Fibroblast of pulmonary artery (primary cell): ENCODE measurements around the gene KRTAP4-16.
"Not testable (repeated sequence)": the region's sequence is repeated elsewhere in the genome, so short reads cannot be mapped to it uniquely, and the experiment has no call there.

Experiments
- DNase-seq: peaks from one replicate; pipeline ENCODE4 v3.0.0-alpha.2; 2010; ENCODE audit warnings: low read depth
- H3K4me3 ChIP-seq: replicated peaks from 2 replicates; pipeline ENCODE4 v1.5.1; 2011; ENCODE audit warnings: low read depth, mild to moderate bottlenecking, control low read depth, low read length, moderate library complexity
- CTCF ChIP-seq: IDR thresholded peaks from 2 replicates; pipeline ENCODE4 v1.5.1; 2011; ENCODE audit warnings: mild to moderate bottlenecking, control low read depth, low read length, inconsistent platforms; ENCODE audit errors: missing control alignments

KRTAP4-16 gene

GRCh38 chr17:41101586-41102259 lies at the start of gene KRTAP4-16:
TSS of gene KRTAP4-16 (minus strand) at chr17:41102209. CDS start at chr17:41102209, 0 bp downstream.
- DNase-seq, result no peak
- H3K4me3 ChIP-seq, result no peak within 1 kb of the TSS

DNA sequence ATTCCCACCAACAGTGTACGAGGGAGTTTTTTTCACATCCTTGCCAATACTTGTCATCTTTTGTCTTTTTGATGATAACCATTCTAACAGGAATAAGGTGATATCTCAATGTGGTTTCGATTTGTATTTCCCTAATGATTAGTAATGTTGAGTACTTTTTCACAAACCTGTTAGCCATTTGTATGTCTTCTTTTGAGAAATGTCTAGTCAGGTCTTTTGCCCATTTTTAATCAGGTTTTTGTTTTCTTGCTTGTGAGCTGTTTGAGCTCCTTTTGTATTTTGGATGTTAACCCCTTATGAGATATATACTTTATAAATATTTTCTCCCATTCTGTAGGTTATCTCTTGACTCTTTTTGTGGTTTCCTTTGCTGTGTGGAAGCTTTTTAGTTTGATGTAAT lies 49.5 kb upstream of the KRTAP4-16 start:
- no peak for TF ChIP-seq CTCF
- no peak overlapping the region for H3K4me3 ChIP-seq
- DNase-seq, result no peak

More at GRCh38 chr17:41101586-41102259, at the start of gene KRTAP4-16:
- no peak for TF ChIP-seq CTCF

- H3K4me3 ChIP-seq, result no peak overlapping the region
- DNase-seq, result no peak
- TF ChIP-seq CTCF, result no peak
Measured at GRCh38 chr17:41150026-41150425, 48.0 kb upstream of the KRTAP4-16 start.

- no peak for DNase-seq
- H3K4me3 ChIP-seq, result no peak within 1 kb of the TSS
- no peak for TF ChIP-seq CTCF
Measured at GRCh38 chr17:41149652-41149985, 47.6 kb upstream of the KRTAP4-16 start, which contains the start of gene KRTAP4-5. TSS of gene KRTAP4-5 (minus strand) at chr17:41149825. CDS start at chr17:41149767, 58 bp downstream.

- H3K4me3 ChIP-seq, DNase-seq: not testable (repeated sequence)
Measured at GRCh38 chr17:41148971-41149651, 47.1 kb upstream of the KRTAP4-16 start.

DNA sequence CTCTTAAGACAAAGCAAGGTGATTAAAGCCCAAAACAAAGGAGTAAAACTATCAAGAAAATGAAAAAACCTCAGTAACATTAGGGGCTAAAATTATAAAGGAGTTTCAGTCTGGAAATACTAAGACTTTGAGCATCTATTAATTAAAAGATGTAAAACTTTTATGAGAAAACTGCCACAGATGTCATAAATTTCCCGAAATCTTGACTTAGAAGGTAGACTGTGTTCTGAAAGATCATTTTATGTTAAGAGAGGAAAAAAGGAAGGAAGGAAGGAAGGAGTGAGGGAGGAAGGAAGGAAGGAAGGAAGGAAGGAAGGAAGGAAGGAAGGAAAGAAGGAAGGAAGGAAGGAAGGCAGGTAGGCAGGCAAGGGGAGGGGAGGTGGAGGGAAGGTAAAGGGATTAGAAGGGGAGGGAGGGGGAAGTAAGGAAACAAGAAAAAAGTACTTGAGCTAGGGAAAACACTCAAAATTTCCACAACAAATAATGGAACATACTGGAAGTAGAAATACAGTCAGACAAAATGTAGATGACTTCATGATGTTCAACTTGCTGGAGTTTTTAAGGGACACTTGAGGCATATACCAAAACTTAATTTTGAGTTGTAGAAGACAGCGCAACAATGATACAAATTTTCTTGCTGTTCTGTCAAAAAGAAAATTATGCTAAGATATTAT lies 45.7 kb upstream of the KRTAP4-16 start:
- no peak overlapping the region for H3K4me3 ChIP-seq
- no peak for DNase-seq
- TF ChIP-seq CTCF, result no peak

GRCh38 chr17:41145261-41145660 lies 43.3 kb upstream of the KRTAP4-16 start:
- no peak overlapping the region for H3K4me3 ChIP-seq
- no peak for TF ChIP-seq CTCF
- no peak for DNase-seq
